Activated T-cell treated with anti-CD3 and anti-CD28 coated beads, Interleukin-2, amount 50 U/mL, for 24 hours (primary cell): Measurements from ENCODE around the gene SPINK8.

Experiments used
- DNase-seq: peaks from one replicate; pipeline ENCODE4 v3.0.0-alpha.2; 2020
- H3K27ac Mint-ChIP-seq: 2 replicates; pipeline ENCODE4 v1.8.0; 2020; ENCODE audit warnings: mild to moderate bottlenecking, mixed read lengths
- H3K27me3 Mint-ChIP-seq: 2 replicates; pipeline ENCODE4 v1.8.0; 2020; ENCODE audit warnings: mixed read lengths
- H3K36me3 Mint-ChIP-seq: 2 replicates; pipeline ENCODE4 v1.8.0; 2020; ENCODE audit warnings: low read depth, mixed read lengths
- H3K4me1 Mint-ChIP-seq: 2 replicates; pipeline ENCODE4 v1.8.0; 2020; ENCODE audit warnings: low read depth, mixed read lengths
- H3K4me3 Mint-ChIP-seq: 2 replicates; pipeline ENCODE4 v1.8.0; 2020; ENCODE audit warnings: mild to moderate bottlenecking, moderate library complexity, mixed read lengths
- H3K9me3 Mint-ChIP-seq: 2 replicates; pipeline ENCODE4 v1.8.0; 2020; ENCODE audit warnings: mixed read lengths

SPINK8 gene

GRCh38 chr3:48301800-48302166, 31.7 kb downstream of the SPINK8 start:
- H3K27ac Mint-ChIP-seq: peak overlapping the region; percentile 99
- peaks cover 42% of the 10 kb centered on the region for H3K4me1 Mint-ChIP-seq
- H3K27me3 Mint-ChIP-seq: no peaks in the 10 kb centered on the region
- H3K36me3 Mint-ChIP-seq: peaks cover 56% of the 10 kb centered on the region
- no peak for DNase-seq
- H3K9me3 Mint-ChIP-seq: no peaks in the 10 kb centered on the region
- H3K4me3 Mint-ChIP-seq: peak overlapping the region; percentile 94

GRCh38 chr3:48301020-48301799, 32.3 kb downstream of the SPINK8 start, which contains the start of gene NME6:
Gene NME6, minus strand, starts transcription at chr3:48301367.
- Mint-ChIP-seq H3K4me1 (peaks cover 41% of the 10 kb centered on the region), H3K27ac (peak within 1 kb of the TSS; percentile 99)

GRCh38 chr3:48299746-48300712, 33.4 kb downstream of the SPINK8 start:
- peak; percentile 68 for DNase-seq
- Mint-ChIP-seq H3K36me3 (peaks cover 72% of the 10 kb centered on the region), H3K27ac (peak overlapping the region; percentile 99), H3K27me3 (no peaks in the 10 kb centered on the region), H3K4me3 (peak overlapping the region; percentile 94), H3K4me1 (peaks cover 41% of the 10 kb centered on the region), H3K9me3 (no peaks in the 10 kb centered on the region)

More at GRCh38 chr3:48301020-48301799, 32.3 kb downstream of the SPINK8 start, which contains the start of gene NME6:
- no peaks in the 10 kb centered on the region for H3K27me3 Mint-ChIP-seq
- peak; percentile 98 for DNase-seq
- peak within 1 kb of the TSS; percentile 94 for H3K4me3 Mint-ChIP-seq
- H3K9me3 Mint-ChIP-seq: no peaks in the 10 kb centered on the region
- H3K36me3 Mint-ChIP-seq: peaks cover 62% of the 10 kb centered on the region

- Mint-ChIP-seq H3K27ac (peak overlapping the region; percentile 57), H3K4me1 (peaks cover 36% of the 10 kb centered on the region), H3K36me3 (peaks cover 88% of the 10 kb centered on the region), H3K9me3 (no peaks in the 10 kb centered on the region), H3K27me3 (no peaks in the 10 kb centered on the region), H3K4me3 (no peak overlapping the region)
- DNase-seq: no peak
Observed at GRCh38 chr3:48297111-48297810, 36.2 kb downstream of the SPINK8 start.

GRCh38 chr3:48296699-48297098, 36.8 kb downstream of the SPINK8 start:
- Mint-ChIP-seq H3K4me1 (peaks cover 30% of the 10 kb centered on the region), H3K9me3 (no peaks in the 10 kb centered on the region), H3K4me3 (no peak overlapping the region), H3K36me3 (peaks cover 87% of the 10 kb centered on the region), H3K27me3 (no peaks in the 10 kb centered on the region), H3K27ac (peak overlapping the region; percentile 57)
- DNase-seq: no peak

- peaks cover 79% of the 10 kb centered on the region for H3K36me3 Mint-ChIP-seq
- no peaks in the 10 kb centered on the region for H3K27me3 Mint-ChIP-seq
- no peak overlapping the region for H3K27ac Mint-ChIP-seq
- H3K4me3 Mint-ChIP-seq: no peak overlapping the region
- peaks cover under 1% of the 10 kb centered on the region for H3K9me3 Mint-ChIP-seq
- peaks cover 21% of the 10 kb centered on the region for H3K4me1 Mint-ChIP-seq
- no peak for DNase-seq
Observed at GRCh38 chr3:48294611-48295263, 38.7 kb downstream of the SPINK8 start.

GRCh38 chr3:48289659-48290058, 43.8 kb downstream of the SPINK8 start:
- Mint-ChIP-seq H3K36me3 (peaks cover 44% of the 10 kb centered on the region), H3K4me1 (peaks cover 2% of the 10 kb centered on the region), H3K4me3 (no peak overlapping the region), H3K9me3 (peaks cover 2% of the 10 kb centered on the region), H3K27me3 (no peaks in the 10 kb centered on the region), H3K27ac (no peak overlapping the region)
- no peak for DNase-seq

- H3K4me1 Mint-ChIP-seq: peaks cover 2% of the 10 kb centered on the region
- no peak overlapping the region for H3K27ac Mint-ChIP-seq
- H3K36me3 Mint-ChIP-seq: peaks cover 20% of the 10 kb centered on the region
- H3K4me3 Mint-ChIP-seq: no peak overlapping the region
- no peak for DNase-seq
- peaks cover 2% of the 10 kb centered on the region for H3K9me3 Mint-ChIP-seq
- H3K27me3 Mint-ChIP-seq: no peaks in the 10 kb centered on the region
Observed at GRCh38 chr3:48287034-48287433, 46.4 kb downstream of the SPINK8 start.

- Mint-ChIP-seq H3K36me3 (peaks cover 18% of the 10 kb centered on the region), H3K27ac (no peak overlapping the region), H3K4me1 (peaks cover 2% of the 10 kb centered on the region), H3K9me3 (peaks cover 2% of the 10 kb centered on the region), H3K27me3 (no peaks in the 10 kb centered on the region), H3K4me3 (no peak overlapping the region)
- no peak for DNase-seq
Observed at GRCh38 chr3:48286308-48286707, 47.2 kb downstream of the SPINK8 start.

- Mint-ChIP-seq H3K9me3 (peaks cover 2% of the 10 kb centered on the region), H3K27me3 (no peaks in the 10 kb centered on the region), H3K36me3 (peaks cover 18% of the 10 kb centered on the region), H3K4me1 (peaks cover 2% of the 10 kb centered on the region), H3K27ac (no peak overlapping the region), H3K4me3 (no peak overlapping the region)
- no peak for DNase-seq
Observed at GRCh38 chr3:48285675-48286074, 47.8 kb downstream of the SPINK8 start.

- Mint-ChIP-seq H3K9me3 (peaks cover 2% of the 10 kb centered on the region), H3K4me1 (peaks cover 2% of the 10 kb centered on the region), H3K36me3 (peaks cover 14% of the 10 kb centered on the region), H3K4me3 (no peak overlapping the region), H3K27me3 (no peaks in the 10 kb centered on the region), H3K27ac (no peak overlapping the region)
- no peak for DNase-seq
Observed at GRCh38 chr3:48285132-48285531, 48.3 kb downstream of the SPINK8 start.

- no peak overlapping the region for H3K27ac Mint-ChIP-seq
- H3K27me3 Mint-ChIP-seq: no peaks in the 10 kb centered on the region
- peaks cover 4% of the 10 kb centered on the region for H3K4me1 Mint-ChIP-seq
- H3K4me3 Mint-ChIP-seq: no peak overlapping the region
- no peaks in the 10 kb centered on the region for H3K9me3 Mint-ChIP-seq
- H3K36me3 Mint-ChIP-seq: no peaks in the 10 kb centered on the region
- DNase-seq: no peak
Observed at GRCh38 chr3:48280881-48281280, 52.6 kb downstream of the SPINK8 start.

- H3K4me1 Mint-ChIP-seq: peaks cover 2% of the 10 kb centered on the region
- H3K36me3 Mint-ChIP-seq: no peaks in the 10 kb centered on the region
- DNase-seq: no peak
- H3K27me3 Mint-ChIP-seq: no peaks in the 10 kb centered on the region
- no peak overlapping the region for H3K4me3 Mint-ChIP-seq
- no peaks in the 10 kb centered on the region for H3K9me3 Mint-ChIP-seq
- H3K27ac Mint-ChIP-seq: no peak overlapping the region
Observed at GRCh38 chr3:48278884-48279559, 54.4 kb downstream of the SPINK8 start.
